ENCODE results near the gene LY6G5B. TPM values are rescaled to one million over a fixed set of nuclear protein-coding genes. Genes with fewer than 3 reads are reported as not detected.
A peak's percentile ranks its signal among the peaks of the same experiment; 100 is the strongest.

The LY6G5B gene, protein sequence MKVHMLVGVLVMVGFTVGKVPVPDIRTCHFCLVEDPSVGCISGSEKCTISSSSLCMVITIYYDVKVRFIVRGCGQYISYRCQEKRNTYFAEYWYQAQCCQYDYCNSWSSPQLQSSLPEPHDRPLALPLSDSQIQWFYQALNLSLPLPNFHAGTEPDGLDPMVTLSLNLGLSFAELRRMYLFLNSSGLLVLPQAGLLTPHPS
- total RNA-seq (2014; rRNA removed; shearing (Covaris generic)): 0.88 and 2.6 TPM in 2 replicates
- polyA plus RNA-seq (2015; cell fraction: cytosol; rRNA removed): 1.4 and 1.9 TPM in 2 replicates
- 73.4 and 85.6 TPM in 2 replicates for polyA plus RNA-seq (2015; cell fraction: nucleus; rRNA removed)

DNA sequence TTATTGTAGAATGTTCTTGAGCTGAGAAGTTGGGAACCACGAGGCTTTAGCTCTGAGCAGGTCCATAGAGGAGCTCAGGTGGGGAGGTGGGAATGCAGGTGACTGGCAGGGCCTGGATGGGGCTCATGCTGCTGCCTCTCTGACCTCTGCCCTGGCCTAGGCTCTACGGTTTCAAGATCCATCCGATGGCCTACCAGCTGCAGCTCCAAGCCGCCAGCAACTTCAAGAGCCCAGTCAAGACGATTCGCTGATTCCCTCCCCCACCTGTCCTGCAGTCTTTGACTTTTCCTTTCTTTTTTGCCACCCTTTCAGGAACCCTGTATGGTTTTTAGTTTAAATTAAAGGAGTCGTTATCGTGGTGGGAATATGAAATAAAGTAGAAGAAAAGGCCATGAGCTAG lies at the start of gene LY6G5B:
LY6G5B (plus strand) TSS at position 301 of the 400 bp plus-strand sequence. CDS start 975 bp downstream, outside the sequence.
- no peak for DNase-seq (ENCODE audit: low read depth)

DNA sequence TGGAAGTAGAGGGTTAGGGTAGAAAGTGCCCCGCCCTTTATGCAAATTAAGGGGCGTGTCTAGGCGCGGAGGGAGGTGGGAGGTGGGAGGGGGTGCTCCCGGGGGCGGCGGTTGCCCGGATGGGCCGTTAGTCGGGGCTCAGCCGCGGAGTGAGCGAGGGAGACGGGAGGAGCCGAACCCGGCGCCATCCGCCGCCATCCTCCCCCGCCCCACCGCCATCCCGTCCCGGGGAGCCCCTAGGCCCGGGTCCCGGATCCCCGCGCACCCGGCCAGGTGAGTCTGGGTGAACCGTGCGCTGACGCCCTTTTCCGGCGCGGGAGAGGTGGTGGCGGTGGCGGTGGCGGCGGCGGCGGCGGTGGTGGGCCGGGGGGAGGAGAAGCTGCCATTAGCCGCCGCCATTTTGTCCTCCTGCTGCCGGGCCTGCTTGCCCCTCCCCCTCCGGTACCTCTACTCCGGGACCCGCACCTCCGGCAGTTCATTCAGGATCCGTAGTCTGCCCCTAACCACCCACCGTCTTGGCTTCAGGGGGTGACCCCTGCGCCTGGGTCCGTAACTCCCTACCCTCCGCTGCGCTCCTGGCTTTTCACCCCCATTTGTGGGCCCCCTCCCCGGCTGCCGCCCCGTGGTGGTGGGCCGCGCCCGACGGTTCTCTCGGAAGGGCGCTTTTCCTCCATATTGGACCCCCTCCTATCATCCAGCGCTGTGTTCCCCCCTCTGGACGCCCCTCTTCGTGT lies 49.0 kb upstream of the LY6G5B start, which contains the start of gene PRRC2A:
PRRC2A (plus strand) TSS at position 130 of the 734 bp plus-strand sequence. CDS start 2,075 bp downstream, outside the sequence.
- DNase-seq (ENCODE audit: low read depth): peak; percentile 62

DNA sequence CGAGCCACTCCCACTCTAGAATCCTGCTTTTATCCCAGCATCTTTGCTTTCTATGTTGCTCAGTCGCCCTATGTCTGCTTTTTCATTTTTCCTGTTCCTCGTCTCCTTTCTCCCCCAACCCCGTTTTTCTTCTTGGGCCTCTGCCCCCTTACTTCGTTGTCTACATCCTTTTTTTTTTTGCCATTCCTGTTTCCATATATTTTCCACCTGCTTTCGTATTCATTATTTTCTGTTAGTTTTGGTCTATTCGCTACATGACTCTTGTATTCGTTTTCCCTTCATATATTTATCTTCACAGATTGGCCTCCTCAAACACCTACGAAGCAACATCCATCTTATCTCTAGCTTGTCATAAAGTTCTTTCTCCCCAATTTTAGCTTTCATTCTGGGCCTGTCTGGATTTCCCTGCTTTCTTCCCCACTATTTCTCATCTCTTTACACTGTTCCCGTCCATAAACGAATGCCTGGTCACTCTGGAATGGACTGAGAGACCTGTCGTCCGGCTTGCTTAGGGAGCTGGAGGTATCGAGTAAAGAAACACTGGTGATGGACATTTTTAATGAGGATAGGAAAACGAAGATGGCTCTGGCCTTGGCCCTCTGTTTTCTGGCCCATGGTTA lies 48.3 kb upstream of the LY6G5B start:
- DNase-seq (ENCODE audit: low read depth): no peak

DNA sequence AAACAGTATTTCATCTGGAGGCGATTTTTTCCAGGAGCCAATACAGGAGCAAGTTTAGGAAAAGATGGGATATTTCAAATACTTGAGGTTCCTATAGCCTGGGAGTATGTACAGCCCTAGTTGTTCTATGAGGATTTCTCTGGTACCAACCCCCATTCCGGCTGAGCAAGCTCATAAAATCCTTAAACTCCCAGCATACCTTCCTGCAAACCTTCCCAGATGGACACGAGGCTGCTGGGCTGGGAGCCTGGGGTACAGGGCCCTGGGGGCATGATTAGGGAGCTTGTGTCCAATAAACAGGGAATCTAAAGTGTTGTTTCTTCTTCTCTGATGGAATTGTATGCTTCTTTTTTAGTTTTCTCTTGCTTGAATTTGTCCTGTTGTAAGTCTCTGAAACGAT lies 47.8 kb upstream of the LY6G5B start:
- DNase-seq (ENCODE audit: low read depth): no peak

DNA sequence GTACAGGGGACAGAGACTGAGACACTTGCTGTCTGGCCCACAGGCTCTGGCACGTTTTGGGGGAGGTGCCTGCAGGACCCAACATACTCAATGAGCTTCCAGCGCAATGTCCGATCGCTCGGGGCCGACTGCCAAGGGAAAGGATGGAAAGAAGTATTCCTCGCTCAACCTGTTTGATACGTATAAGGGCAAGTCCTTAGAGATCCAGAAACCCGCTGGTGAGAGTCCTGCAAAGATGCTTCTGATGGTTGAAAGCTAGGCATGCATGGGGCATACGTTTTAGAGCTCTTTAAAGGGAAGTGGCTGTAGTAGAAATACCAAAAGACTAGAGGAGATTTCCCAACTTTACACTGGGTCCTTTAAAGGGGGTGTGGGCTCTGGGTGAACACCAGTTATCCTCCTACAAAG lies 47.1 kb upstream of the LY6G5B start:
- DNase-seq (ENCODE audit: low read depth): no peak

DNA sequence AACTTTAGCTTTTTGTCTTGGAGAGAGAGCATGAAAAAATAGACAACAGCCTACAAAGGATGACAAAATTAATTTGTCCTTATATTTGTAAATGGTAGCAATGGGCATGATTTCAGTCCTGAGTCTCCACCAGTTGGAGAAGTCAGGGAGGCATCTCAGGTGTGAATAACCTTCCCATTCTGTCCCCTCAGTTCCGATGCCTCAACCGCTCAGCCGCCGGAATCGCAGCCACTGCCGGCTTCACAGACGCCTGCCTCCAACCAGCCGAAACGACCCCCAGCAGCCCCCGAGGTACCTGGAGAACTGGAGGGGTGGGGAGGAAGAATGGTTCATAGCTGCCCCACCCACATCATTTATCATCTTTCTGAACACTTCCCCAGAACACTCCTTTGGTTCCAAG lies 45.7 kb upstream of the LY6G5B start:
- DNase-seq (ENCODE audit: low read depth): no peak

DNA sequence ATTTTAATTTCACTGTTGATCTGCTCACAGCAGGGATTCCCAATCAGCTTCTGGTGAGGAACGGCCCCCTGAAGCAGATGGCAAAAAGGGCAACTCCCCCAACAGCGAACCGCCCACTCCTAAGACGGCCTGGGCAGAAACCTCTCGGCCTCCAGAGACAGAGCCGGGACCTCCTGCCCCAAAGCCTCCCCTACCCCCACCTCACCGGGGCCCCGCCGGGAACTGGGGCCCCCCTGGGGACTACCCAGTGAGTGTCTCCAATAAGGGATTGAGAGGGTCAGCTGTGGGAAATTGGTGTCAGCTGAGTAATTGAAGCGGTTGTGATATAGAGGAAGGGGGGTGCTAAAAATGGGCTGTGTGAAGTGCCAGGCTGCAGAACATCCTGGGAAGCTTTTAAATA lies 42.8 kb upstream of the LY6G5B start:
- no peak for DNase-seq (ENCODE audit: low read depth)

DNA sequence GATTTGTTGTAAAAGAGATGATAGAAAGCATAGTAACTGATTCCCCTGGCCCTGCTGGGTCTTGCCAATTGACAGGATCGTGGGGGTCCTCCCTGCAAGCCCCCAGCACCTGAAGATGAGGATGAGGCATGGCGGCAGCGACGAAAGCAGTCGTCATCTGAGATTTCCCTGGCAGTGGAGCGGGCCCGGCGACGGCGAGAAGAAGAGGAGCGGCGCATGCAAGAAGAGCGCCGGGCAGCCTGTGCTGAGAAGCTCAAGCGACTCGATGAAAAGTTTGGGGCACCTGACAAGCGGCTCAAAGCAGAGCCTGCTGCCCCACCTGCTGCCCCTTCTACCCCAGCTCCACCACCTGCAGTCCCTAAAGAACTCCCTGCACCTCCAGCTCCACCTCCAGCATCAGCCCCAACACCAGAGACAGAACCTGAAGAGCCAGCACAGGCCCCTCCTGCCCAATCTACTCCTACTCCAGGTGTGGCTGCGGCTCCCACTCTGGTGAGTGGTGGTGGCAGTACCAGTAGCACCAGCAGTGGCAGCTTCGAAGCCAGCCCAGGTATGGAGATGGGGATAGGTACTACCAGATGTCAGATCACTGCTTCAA lies 42.0 kb upstream of the LY6G5B start:
- no peak for DNase-seq (ENCODE audit: low read depth)

DNA sequence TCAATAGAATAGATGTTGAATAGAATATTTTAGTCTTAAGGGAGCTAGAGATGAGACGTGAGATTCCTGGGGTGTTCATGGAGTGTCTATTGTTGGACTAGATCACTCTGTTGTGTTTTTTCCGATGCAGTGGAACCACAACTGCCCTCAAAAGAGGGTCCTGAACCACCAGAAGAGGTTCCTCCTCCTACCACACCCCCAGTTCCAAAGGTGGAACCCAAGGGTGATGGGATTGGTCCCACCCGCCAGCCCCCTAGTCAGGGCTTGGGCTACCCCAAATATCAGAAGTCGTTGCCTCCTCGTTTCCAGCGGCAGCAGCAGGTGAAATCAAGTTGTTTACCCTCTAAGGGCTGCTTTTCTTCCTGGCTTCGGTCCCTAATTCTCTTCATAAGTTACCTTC lies 40.8 kb upstream of the LY6G5B start:
- DNase-seq (ENCODE audit: low read depth): no peak

DNA sequence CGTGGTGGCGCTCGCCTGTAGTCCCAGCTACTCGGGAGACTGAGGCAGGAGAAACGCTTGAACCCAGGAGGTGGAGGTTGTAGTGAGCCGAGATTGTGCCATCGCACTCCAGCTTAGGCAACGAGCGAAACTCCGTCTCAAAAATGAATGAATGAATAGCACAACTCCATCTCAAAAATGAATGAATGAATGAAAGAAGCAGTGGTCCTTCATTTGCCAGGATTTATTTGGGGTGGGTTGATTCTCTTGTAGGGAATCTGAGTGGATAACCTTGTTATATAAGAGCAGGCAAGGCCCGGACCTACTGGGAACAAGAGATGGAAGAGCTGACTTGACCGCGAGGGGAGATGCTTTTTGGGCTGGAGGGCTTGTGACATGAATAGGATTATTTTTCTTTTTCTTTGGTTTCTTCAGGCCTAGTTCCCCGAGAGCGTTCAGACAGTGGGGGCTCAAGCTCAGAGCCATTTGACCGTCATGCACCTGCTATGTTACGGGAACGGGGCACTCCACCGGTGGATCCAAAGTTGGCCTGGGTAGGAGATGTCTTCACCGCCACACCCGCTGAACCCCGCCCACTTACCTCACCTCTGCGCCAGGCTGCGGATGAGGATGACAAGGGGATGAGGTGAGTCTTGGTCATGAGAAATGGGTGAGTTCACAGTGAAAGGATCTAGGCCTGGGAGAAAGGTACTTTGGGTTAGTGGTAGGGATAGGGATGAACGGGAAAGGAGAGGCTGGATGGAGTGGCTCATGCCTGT lies 39.4 kb upstream of the LY6G5B start:
- no peak for DNase-seq (ENCODE audit: low read depth)

DNA sequence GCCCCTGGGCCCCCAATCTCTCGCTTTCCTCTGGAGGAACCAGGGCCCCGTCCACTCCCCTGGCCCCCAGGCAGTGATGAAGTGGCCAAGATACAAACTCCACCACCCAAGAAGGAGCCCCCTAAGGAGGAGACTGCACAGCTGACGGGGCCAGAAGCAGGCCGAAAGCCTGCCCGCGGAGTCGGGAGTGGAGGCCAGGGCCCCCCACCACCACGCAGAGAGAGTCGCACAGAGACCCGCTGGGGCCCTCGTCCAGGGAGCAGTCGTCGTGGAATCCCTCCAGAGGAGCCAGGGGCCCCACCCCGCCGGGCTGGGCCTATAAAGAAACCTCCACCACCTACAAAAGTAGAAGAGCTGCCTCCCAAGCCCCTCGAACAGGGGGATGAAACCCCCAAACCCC lies 38.6 kb upstream of the LY6G5B start:
- DNase-seq (ENCODE audit: low read depth): no peak

DNA sequence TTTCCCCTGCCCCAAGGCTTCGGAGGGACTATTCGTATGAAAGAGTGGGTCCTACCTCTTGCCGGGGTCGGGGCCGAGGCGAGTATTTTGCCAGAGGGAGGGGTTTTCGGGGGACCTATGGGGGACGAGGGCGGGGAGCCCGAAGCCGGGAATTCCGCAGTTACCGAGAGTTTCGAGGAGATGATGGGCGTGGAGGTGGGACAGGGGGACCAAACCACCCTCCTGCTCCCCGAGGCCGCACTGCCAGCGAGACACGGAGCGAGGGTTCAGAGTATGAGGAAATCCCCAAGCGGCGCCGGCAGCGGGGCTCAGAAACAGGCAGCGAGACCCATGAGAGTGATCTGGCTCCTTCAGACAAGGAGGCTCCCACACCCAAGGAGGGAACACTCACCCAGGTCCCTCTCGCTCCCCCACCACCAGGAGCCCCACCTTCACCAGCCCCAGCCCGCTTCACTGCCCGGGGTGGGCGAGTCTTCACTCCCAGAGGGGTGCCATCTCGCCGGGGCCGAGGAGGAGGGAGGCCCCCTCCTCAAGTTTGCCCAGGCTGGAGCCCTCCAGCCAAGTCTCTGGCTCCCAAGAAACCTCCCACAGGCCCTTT lies 38.0 kb upstream of the LY6G5B start:
- no peak for DNase-seq (ENCODE audit: low read depth)

DNA sequence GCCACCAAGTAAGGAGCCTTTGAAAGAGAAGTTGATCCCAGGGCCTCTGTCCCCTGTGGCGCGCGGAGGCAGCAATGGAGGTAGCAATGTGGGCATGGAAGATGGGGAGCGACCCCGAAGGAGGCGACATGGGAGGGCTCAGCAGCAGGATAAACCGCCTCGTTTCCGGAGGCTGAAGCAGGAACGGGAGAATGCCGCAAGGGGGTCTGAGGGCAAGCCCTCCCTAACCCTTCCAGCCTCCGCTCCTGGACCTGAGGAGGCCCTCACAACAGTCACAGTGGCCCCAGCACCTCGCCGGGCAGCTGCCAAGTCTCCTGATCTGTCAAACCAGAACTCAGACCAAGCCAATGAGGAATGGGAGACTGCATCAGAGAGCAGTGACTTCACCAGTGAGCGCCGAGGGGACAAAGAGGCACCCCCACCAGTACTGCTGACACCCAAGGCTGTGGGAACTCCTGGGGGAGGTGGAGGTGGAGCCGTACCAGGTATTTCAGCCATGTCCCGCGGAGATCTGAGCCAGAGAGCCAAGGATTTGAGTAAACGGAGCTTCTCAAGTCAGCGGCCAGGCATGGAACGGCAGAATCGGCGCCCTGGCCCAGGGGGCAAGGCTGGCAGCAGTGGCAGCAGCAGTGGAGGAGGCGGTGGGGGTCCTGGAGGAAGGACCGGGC lies 37.4 kb upstream of the LY6G5B start:
- DNase-seq (ENCODE audit: low read depth): no peak

DNA sequence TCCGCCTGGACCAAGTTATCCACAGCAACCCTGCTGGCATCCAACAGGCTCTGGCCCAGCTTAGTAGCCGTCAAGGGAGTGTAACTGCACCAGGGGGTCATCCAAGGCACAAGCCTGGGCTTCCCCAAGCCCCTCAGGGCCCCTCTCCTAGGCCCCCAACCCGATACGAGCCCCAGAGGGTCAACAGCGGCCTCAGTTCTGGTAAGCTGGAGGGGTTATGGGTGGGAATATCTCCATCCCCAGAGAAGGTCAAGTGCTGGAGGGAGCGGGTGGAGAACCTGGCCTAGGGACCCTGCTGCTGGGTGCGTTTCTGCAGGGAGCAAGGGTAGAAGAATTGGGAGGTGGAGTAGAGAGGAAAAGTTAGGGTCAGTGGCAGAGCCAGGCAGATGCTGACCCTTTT lies 36.3 kb upstream of the LY6G5B start:
- no peak for DNase-seq (ENCODE audit: low read depth)

DNA sequence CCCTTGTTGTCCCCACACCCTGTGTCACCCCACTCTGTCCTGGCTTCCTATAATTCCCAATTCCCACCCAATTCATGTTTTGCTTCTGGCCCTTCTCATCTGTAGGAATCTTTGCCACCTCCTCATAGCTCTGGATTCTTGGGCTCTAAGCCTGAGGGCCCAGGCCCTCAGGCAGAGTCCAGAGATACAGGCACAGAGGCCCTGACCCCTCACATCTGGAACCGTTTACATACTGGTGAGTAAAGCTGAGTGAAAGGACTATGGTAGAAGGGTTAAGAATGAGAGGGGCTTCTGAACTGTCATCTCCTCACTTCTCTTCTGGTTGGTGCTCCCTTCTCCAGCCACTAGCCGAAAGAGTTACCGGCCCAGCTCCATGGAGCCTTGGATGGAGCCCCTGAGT lies 35.6 kb upstream of the LY6G5B start:
- DNase-seq (ENCODE audit: low read depth): no peak

DNA sequence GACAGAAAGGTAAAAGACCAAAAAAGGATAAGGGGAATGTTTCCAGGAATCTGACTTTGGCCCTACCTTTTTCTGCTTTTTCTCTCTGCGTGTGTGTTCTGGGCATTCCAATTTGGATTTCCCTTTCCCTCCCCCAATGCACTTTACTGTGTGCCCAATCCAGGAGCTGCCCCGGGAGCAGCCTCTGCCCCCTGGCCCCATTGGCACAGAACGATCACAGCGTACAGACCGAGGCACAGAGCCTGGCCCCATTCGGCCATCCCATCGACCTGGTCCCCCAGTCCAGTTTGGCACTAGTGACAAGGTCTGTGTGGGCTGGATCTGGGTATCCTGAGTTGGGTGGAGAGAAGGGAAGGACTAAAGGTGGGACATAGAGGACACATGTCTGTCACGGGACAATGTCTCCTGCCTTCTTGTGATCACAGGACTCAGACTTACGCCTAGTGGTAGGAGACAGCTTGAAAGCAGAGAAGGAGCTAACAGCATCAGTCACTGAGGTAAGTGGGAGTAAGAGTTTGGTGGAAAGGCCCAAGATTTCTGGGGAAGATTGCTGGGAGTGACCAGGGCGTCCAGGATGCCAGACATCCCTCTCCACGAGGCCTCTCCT lies 34.7 kb upstream of the LY6G5B start:
- no peak for DNase-seq (ENCODE audit: low read depth)

DNA sequence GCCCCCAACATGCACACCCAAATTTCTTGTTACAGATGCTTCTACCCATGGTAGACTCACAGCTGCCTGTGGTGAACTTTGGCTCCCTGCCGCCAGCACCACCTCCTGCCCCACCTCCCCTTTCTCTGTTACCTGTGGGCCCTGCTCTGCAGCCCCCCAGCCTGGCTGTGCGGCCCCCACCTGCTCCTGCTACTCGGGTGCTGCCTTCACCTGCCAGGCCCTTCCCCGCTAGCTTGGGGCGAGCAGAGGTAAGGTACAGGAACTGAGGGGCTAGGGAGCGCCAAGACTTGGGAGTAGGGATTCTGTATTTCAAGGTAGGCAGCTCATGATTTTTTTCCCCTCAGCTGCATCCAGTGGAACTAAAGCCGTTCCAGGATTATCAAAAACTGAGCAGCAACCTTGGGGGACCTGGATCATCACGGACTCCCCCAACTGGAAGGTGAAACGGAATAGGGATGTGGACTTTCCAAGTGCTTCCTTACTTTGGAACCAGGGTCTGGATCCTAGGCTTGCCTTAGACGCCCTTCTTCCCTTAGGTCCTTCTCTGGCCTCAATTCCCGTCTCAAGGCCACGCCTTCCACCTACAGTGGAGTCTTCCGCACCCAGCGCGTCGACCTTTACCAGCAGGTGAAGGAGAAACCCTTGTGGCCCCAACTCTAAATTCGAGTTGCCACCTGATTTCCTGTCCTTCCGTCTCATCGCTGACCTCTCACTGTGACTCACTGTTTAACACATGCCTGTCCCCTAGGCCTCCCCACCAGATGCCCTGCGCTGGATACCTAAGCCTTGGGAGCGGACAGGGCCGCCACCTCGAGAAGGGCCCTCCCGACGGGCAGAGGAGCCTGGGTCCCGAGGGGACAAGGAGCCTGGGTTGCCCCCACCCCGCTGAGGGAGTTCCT lies 32.8 kb upstream of the LY6G5B start:
- no peak for DNase-seq (ENCODE audit: low read depth)

DNA sequence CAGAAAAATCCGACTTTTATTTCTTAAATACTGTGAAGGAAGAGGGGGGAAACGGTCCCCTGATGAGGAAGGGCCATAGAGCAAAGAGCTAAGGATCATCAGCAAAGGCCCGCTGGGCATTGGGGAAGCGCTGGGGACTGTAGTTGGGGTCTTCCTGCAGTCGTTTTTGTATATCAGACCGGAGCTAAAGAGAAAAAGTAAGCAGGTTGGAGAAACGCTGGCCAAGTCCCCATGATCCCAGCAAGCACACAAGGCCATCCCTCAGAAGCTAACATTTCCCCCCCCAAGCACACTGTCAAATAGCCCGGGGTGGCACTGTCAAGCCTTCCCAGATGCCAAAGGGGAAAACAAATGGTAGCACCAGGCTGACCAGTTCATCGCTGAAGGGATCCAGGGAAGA lies 30.7 kb upstream of the LY6G5B start:
- no peak for DNase-seq (ENCODE audit: low read depth)

DNA sequence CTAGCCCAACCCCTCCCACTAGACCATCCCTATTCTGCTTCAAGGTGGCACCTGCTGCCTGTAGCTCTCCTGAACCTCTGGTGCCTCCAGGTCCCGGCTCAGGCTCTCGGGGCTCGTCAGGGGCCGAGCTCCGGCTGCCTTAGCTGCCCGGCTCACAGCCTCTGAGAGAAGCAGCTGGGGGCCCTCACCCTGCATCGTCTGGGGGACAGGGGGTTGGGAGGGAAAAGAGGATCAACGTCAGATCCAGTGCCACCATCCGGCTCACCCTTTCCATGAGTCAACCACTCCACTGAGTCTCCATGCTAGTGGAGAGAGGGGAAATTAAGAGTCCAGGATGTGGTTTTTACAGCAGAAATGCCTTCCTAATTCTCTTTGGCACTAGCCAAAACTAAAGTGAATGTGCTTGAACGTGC lies 30.3 kb upstream of the LY6G5B start:
- peak; percentile 85 for DNase-seq (ENCODE audit: low read depth)
